Panc1 (cell line): ENCODE measurements around the gene SIGLEC8. TPM values are rescaled to one million over a fixed set of nuclear protein-coding genes. Genes with fewer than 3 reads are reported as not detected.

ENCODE experiments used
- ATAC-seq: fragments of 200-7000 bp; cut with Tn5 transposase; 2 replicates; pipeline ENCODE4 v1.9.1; 2020; ENCODE audit warnings: mild to moderate bottlenecking, moderate library complexity
- Bru-seq: library from RNA; stranded (reverse); fragments of 400-500 nt; gene quantifications from one replicate; lab custom pipeline; 2021; lab: Mats Ljungman, UMichigan
- BruChase-seq, 2 experiments: library from RNA; stranded (reverse); fragments of 400-500 nt; gene quantifications; one replicate each; lab custom pipeline; 2021; lab: Mats Ljungman, UMichigan
- BruUV-seq: library from RNA; stranded (reverse); fragments of 400-500 nt; replicated peaks from 2 replicates; lab custom pipeline; 2021; lab: Mats Ljungman, UMichigan
- CTCF ChIA-PET: fragments of 300-600 bp; sonication (Branson Sonifier 250); formaldehyde crosslinking; loops from one replicate; lab custom pipeline; 2022; ENCODE audit warnings: antibody characterized with exemption; lab: Charles Lee
- POLR2A ChIA-PET: fragments of 300-600 bp; sonication (Branson Sonifier 250); formaldehyde crosslinking; loops from one replicate; lab custom pipeline; 2022; ENCODE audit warnings: antibody characterized with exemption; lab: Charles Lee
- DNase-seq: peaks from one replicate; pipeline ENCODE4 v3.0.0-alpha.2; 2010; ENCODE audit warnings: low read depth, low spot score
- H3K27ac ChIP-seq: 2 replicates; pipeline ENCODE4 v1.5.1; 2011; ENCODE audit warnings: mild to moderate bottlenecking, low read length, inconsistent platforms
- H3K27me3 ChIP-seq: fragments of 200-500 bp; sonication (Bioruptor generic); 2 replicates; pipeline ENCODE4 v1.6.0; 2014; ENCODE audit warnings: low read length, inconsistent platforms; ENCODE audit not compliant: control insufficient read depth, insufficient read depth
- H3K36me3 ChIP-seq: fragments of 200-500 bp; sonication (Bioruptor generic); 2 replicates; pipeline ENCODE4 v1.5.1; 2014; ENCODE audit warnings: inconsistent platforms, mild to moderate bottlenecking, low read length, moderate library complexity; ENCODE audit not compliant: control insufficient read depth, insufficient read depth
- H3K4me1 ChIP-seq: 2 replicates; pipeline ENCODE4 v1.5.1; 2011; ENCODE audit warnings: inconsistent platforms, mild to moderate bottlenecking, low read length, moderate library complexity; ENCODE audit not compliant: control insufficient read depth, insufficient read depth
- H3K4me3 ChIP-seq, 2 experiments: 2 replicates each; pipeline ENCODE4 v1.5.1; 2011 to 2012; ENCODE audit warnings: low read depth in 2 of 2, low read length in 2 of 2, mild to moderate bottlenecking in 2 of 2, inconsistent platforms in 1 of 2, moderate library complexity in 1 of 2
- H3K9me3 ChIP-seq: fragments of 200-500 bp; sonication (Bioruptor generic); 2 replicates; pipeline ENCODE4 v1.5.1; 2014; ENCODE audit warnings: low read depth, mild to moderate bottlenecking, inconsistent platforms, low read length, moderate library complexity; ENCODE audit not compliant: control insufficient read depth, insufficient read depth
- POLR2AphosphoS5 ChIP-seq: IDR thresholded peaks from 2 replicates; pipeline ENCODE4 v1.6.1; 2012; ENCODE audit warnings: mild to moderate bottlenecking, low read depth, low read length, moderate library complexity
- REST ChIP-seq, 2 experiments: IDR thresholded peaks; 2 replicates each; pipeline ENCODE4 v1.6.1; 2011 to 2012; ENCODE audit warnings: low read depth in 2 of 2, control low read depth in 1 of 2, low read length in 1 of 2, mild to moderate bottlenecking in 1 of 2, moderate library complexity in 1 of 2; ENCODE audit not compliant: insufficient read depth in 1 of 2
- SIN3A ChIP-seq: IDR thresholded peaks from 2 replicates; pipeline ENCODE4 v1.6.1; 2012; ENCODE audit warnings: low read depth, mild to moderate bottlenecking, low read length, moderate library complexity, borderline replicate concordance; ENCODE audit not compliant: insufficient read depth
- TCF7L2 ChIP-seq: IDR thresholded peaks from 2 replicates; pipeline ENCODE4 v1.6.1; 2011; ENCODE audit warnings: mild to moderate bottlenecking, low read depth, low read length, inconsistent platforms
- in situ Hi-C: cut with HindIII; loops from 2 replicates; pipeline ENCODE4 v1.10.0; 2016; ENCODE audit warnings: low sequenced_read_pairs, low pct_unique_long_range_greater_than_20kb
- intact Hi-C: fragments of 100-400 bp; cut with micrococcal nuclease; formaldehyde crosslinking; loops from one replicate; pipeline ENCODE4 v1.10.0; 2022; ENCODE audit not compliant: unreplicated experiment
- long read RNA-seq: library from polyadenylated mRNA; unstranded; transcript quantifications from one replicate; pipeline ENCODE4 v2.0.0, GENCODE V29; 2021; ENCODE audit not compliant: unreplicated experiment
- polyA plus RNA-seq: library from polyadenylated mRNA; unstranded; fragments of >200 nt; gene quantifications from one replicate; pipeline ENCODE4 v1.2.1, GENCODE V29; 2012; ENCODE audit warnings: missing spikeins; ENCODE audit not compliant: insufficient read length
- total RNA-seq: library from RNA; stranded (reverse); gene quantifications from one replicate; pipeline ENCODE4 v1.2.1, GENCODE V29; 2021; ENCODE audit not compliant: unreplicated experiment
- TF ChIP-seq, protein P1 (sequence below): fragments of 450-650 bp; IDR thresholded peaks from 2 replicates; pipeline ENCODE4 v1.5.1; 2017; ENCODE audit warnings: mild to moderate bottlenecking

SIGLEC8 gene
- total RNA-seq (not detected), Bru-seq, nascent RNA (not detected), BruChase-seq, experiment 1, labeled RNA remaining after a 2-hour chase (not detected), BruChase-seq, experiment 2, labeled RNA remaining after a 6-hour chase (not detected)
- polyA plus RNA-seq: not detected
- long read RNA-seq: 0 reads

DNA sequence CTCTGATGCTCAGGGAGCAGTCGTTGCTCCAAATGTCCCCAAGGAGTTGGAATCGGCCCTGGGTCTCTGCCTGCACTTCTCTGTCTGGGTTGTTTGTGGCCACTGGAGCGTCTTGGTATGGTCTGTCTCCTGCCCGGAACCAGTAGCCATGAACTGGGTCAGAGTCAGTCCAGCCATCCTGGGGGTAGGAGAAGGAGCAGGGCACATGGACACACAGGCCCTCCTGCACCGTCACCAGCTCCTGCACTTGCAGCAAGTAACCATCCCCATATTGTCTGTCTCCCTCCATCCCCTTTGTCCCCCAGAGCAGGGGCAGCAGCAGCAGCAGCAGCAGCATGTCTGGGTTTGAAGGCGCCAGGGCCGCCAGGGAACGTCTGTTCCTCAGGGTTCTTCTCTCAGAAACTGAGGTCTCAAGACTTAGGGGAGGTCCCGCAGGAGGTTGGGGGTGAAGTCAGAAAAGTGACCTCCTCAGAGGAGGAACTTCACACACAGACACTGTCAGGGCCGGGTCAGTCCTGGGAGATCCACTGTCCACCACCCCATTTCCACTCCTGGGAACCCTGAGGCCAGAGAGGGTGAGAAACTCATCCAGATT lies at the start of gene SIGLEC8:
SIGLEC8 (minus strand) TSS at position 404 of the 595 bp plus-strand sequence; CDS start at position 337, 67 bp downstream.
- Histone ChIP-seq H3K27me3 (no peaks in the 10 kb centered on the region), H3K36me3 (no peaks in the 10 kb centered on the region), H3K4me3 (no peak within 1 kb of the TSS), H3K27ac (no peak within 1 kb of the TSS), H3K9me3 (no peaks in the 10 kb centered on the region), H3K4me1 (no peaks in the 10 kb centered on the region)
- intact Hi-C loops: no loop called here
- ChIA-PET POLR2A (no interaction called here), CTCF (no interaction called here)
- DNase-seq (no peak), ATAC-seq (no peak)
- in situ Hi-C loops: no loop called here
- BruUV-seq: no TSS peak
- TF ChIP-seq, protein P1, sequence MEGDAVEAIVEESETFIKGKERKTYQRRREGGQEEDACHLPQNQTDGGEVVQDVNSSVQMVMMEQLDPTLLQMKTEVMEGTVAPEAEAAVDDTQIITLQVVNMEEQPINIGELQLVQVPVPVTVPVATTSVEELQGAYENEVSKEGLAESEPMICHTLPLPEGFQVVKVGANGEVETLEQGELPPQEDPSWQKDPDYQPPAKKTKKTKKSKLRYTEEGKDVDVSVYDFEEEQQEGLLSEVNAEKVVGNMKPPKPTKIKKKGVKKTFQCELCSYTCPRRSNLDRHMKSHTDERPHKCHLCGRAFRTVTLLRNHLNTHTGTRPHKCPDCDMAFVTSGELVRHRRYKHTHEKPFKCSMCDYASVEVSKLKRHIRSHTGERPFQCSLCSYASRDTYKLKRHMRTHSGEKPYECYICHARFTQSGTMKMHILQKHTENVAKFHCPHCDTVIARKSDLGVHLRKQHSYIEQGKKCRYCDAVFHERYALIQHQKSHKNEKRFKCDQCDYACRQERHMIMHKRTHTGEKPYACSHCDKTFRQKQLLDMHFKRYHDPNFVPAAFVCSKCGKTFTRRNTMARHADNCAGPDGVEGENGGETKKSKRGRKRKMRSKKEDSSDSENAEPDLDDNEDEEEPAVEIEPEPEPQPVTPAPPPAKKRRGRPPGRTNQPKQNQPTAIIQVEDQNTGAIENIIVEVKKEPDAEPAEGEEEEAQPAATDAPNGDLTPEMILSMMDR: no peak
- TF ChIP-seq SIN3A (no peak), REST (IDR thresholded peaks at IDR 0.05; ENCODE audit: insufficient read depth in 1 of 2, low read depth in 2 of 2, low read length in 1 of 2) (no peak), POLR2AphosphoS5 (no peak), TCF7L2 (no peak)

DNA sequence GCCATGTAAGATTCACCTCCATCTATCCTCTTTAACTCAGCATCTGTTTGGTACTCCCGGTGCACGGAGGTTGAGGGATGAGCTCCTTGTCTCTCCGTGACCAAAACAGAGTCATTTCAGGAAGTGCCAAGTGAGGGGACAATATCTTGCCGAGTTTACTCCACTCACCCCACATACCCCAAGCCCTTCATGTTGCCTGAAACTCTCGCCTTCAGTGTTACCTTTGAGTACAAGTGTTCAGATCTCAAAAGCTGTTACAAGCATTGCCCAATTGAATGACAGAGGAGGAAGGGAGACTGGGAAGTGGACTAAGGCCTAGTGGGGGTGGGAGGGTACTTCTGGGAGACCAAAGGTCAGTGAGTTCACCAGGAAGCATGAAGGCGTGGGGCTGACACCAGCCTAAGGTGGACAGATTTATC lies 49.4 kb upstream of the SIGLEC8 start:
- Histone ChIP-seq H3K4me3 (no peak overlapping the region), H3K36me3 (no peaks in the 10 kb centered on the region), H3K27me3 (no peaks in the 10 kb centered on the region; the same call in 1 of the 2 replicates), H3K27ac (no peak overlapping the region), H3K9me3 (no peaks in the 10 kb centered on the region), H3K4me1 (no peaks in the 10 kb centered on the region)
- DNase-seq: no peak
- BruUV-seq: no TSS peak
- no peak for ATAC-seq
- ChIA-PET CTCF (no interaction called here), POLR2A (no interaction called here)
- in situ Hi-C loops (no loop called here), intact Hi-C loops (no loop called here)
- TF ChIP-seq POLR2AphosphoS5 (no peak), TCF7L2 (no peak), SIN3A (no peak), REST (IDR thresholded peaks at IDR 0.05; ENCODE audit: insufficient read depth in 1 of 2, low read depth in 2 of 2, low read length in 1 of 2) (no peak)
- TF ChIP-seq, protein P1: no peak
